ENCODE results near the gene ZNF136.

ZNF136 gene

GRCh38 chr19:12162882-12163806, at the start of gene ZNF136:
TSS of gene ZNF136 (plus strand) at chr19:12163096. CDS start at chr19:12163204, 108 bp downstream.
- Histone ChIP-seq H3F3A (ENCODE audit: low read depth) (no peaks in the 10 kb centered on the region), H3K79me2 (ENCODE audit: insufficient read depth, low read length) (peaks cover 52% of the 10 kb centered on the region), H3K9me3 (ENCODE audit: insufficient read depth, low read depth, low read length) (no peaks in the 10 kb centered on the region), H3K36me3 (ENCODE audit: insufficient read depth, low read length) (no peaks in the 10 kb centered on the region), H3K9ac (ENCODE audit: low read depth, low read length, poor library complexity, severe bottlenecking) (peak within 1 kb of the TSS; percentile 93), H3K9me2 (replicated peaks; ENCODE audit: low read depth, low read length) (no peaks in the 10 kb centered on the region), H3K4me1 (ENCODE audit: insufficient read depth, low read length, poor library complexity, severe bottlenecking) (peaks cover 35% of the 10 kb centered on the region), H3K4me3 (ENCODE audit: low read length, poor library complexity, severe bottlenecking) (peak within 1 kb of the TSS; percentile 93), H3K4me2 (ENCODE audit: low read depth, low read length, poor library complexity, severe bottlenecking) (peak within 1 kb of the TSS; percentile 84), H3K27me3 (ENCODE audit: insufficient read depth, low read length, poor library complexity, severe bottlenecking) (peaks cover 4% of the 10 kb centered on the region), H2AFZ (ENCODE audit: low read length) (peak within 1 kb of the TSS; percentile 97), H4K20me1 (ENCODE audit: insufficient read depth, low read length, poor library complexity, severe bottlenecking) (peaks cover 32% of the 10 kb centered on the region)
- TF ChIP-seq EZH2phosphoT487 (IDR thresholded peaks at IDR 0.05; ENCODE audit: borderline replicate concordance): no peak
- TF ChIP-seq, protein P1, sequence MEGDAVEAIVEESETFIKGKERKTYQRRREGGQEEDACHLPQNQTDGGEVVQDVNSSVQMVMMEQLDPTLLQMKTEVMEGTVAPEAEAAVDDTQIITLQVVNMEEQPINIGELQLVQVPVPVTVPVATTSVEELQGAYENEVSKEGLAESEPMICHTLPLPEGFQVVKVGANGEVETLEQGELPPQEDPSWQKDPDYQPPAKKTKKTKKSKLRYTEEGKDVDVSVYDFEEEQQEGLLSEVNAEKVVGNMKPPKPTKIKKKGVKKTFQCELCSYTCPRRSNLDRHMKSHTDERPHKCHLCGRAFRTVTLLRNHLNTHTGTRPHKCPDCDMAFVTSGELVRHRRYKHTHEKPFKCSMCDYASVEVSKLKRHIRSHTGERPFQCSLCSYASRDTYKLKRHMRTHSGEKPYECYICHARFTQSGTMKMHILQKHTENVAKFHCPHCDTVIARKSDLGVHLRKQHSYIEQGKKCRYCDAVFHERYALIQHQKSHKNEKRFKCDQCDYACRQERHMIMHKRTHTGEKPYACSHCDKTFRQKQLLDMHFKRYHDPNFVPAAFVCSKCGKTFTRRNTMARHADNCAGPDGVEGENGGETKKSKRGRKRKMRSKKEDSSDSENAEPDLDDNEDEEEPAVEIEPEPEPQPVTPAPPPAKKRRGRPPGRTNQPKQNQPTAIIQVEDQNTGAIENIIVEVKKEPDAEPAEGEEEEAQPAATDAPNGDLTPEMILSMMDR (conservative IDR thresholded peaks at IDR 0.05; ENCODE audit: low read length): no peak

DNA sequence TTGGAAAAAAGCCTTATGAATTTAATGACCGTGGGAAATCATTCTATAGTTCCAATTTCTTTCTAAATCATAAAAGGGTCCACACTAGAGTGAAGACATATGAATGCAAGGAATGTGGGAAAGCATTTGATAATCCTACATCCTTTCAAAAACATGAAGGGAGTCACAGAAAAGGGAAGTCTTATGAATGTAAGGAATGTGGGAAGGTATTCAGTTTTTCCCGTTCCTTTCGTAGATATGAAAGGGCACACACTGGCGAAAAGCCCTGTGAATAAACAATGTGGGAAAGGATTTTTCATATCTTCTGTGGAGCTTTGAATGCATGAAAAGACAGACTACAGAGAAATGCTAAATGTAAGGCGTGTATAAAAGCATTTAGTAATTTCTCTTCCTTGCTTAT, 49.8 kb upstream of the ZNF136 start:
- TF ChIP-seq, protein P1 (conservative IDR thresholded peaks at IDR 0.05; ENCODE audit: low read length): no peak
- TF ChIP-seq EZH2phosphoT487 (IDR thresholded peaks at IDR 0.05; ENCODE audit: borderline replicate concordance): no peak
- Histone ChIP-seq H3K79me2 (ENCODE audit: insufficient read depth, low read length) (no peaks in the 10 kb centered on the region), H3K27me3 (ENCODE audit: insufficient read depth, low read length, poor library complexity, severe bottlenecking) (no peaks in the 10 kb centered on the region), H4K20me1 (ENCODE audit: insufficient read depth, low read length, poor library complexity, severe bottlenecking) (no peaks in the 10 kb centered on the region), H3K4me2 (ENCODE audit: low read depth, low read length, poor library complexity, severe bottlenecking) (no peak overlapping the region), H3K9ac (ENCODE audit: low read depth, low read length, poor library complexity, severe bottlenecking) (no peak overlapping the region), H3F3A (ENCODE audit: low read depth) (no peaks in the 10 kb centered on the region), H3K9me2 (replicated peaks; ENCODE audit: low read depth, low read length) (no peaks in the 10 kb centered on the region), H3K36me3 (ENCODE audit: insufficient read depth, low read length) (0 out of 2 replicates have a peak, but pooled peaks cover 2% of the 10 kb centered on the region), H3K4me1 (ENCODE audit: insufficient read depth, low read length, poor library complexity, severe bottlenecking) (no peaks in the 10 kb centered on the region), H3K4me3 (ENCODE audit: low read length, poor library complexity, severe bottlenecking) (no peak overlapping the region), H3K9me3 (ENCODE audit: insufficient read depth, low read depth, low read length) (no peaks in the 10 kb centered on the region; the same call in 1 of the 2 replicates), H2AFZ (ENCODE audit: low read length) (no peak overlapping the region)

GRCh38 chr19:12117201-12117970, 45.5 kb upstream of the ZNF136 start:
- Histone ChIP-seq H3K4me2 (ENCODE audit: low read depth, low read length, poor library complexity, severe bottlenecking) (no peak overlapping the region), H3K27me3 (ENCODE audit: insufficient read depth, low read length, poor library complexity, severe bottlenecking) (no peaks in the 10 kb centered on the region), H3K4me1 (ENCODE audit: insufficient read depth, low read length, poor library complexity, severe bottlenecking) (no peaks in the 10 kb centered on the region), H3K9me2 (replicated peaks; ENCODE audit: low read depth, low read length) (no peaks in the 10 kb centered on the region), H3K9ac (ENCODE audit: low read depth, low read length, poor library complexity, severe bottlenecking) (no peak overlapping the region), H3K36me3 (ENCODE audit: insufficient read depth, low read length) (0 out of 2 replicates have a peak, but pooled peaks cover 2% of the 10 kb centered on the region), H2AFZ (ENCODE audit: low read length) (no peak overlapping the region), H4K20me1 (ENCODE audit: insufficient read depth, low read length, poor library complexity, severe bottlenecking) (no peaks in the 10 kb centered on the region), H3K79me2 (ENCODE audit: insufficient read depth, low read length) (no peaks in the 10 kb centered on the region), H3K4me3 (ENCODE audit: low read length, poor library complexity, severe bottlenecking) (no peak overlapping the region), H3K9me3 (ENCODE audit: insufficient read depth, low read depth, low read length) (no peaks in the 10 kb centered on the region; the same call in 1 of the 2 replicates), H3F3A (ENCODE audit: low read depth) (no peaks in the 10 kb centered on the region)
- TF ChIP-seq, protein P1 (conservative IDR thresholded peaks at IDR 0.05; ENCODE audit: low read length): no peak
- no peak for TF ChIP-seq EZH2phosphoT487 (IDR thresholded peaks at IDR 0.05; ENCODE audit: borderline replicate concordance)
